Tibial nerve (tissue), 4 donors: ENCODE data around the gene SEPTIN8. TPM values are rescaled to one million over a fixed set of nuclear protein-coding genes. Genes with fewer than 3 reads are reported as not detected.

ENCODE experiments used
- DNase-seq, 2 donors: peaks; one replicate each; pipeline ENCODE4 v3.0.0-alpha.2; 2019; ENCODE audit warnings: low spot score in 2 of 2
- H3K27ac ChIP-seq, 4 donors: fragments of 200-600 bp; sonication (generic) in 3 of 4; one replicate each; pipeline ENCODE4 v1.5.1; 2017 to 2019; ENCODE audit warnings: mild to moderate bottlenecking in 1 of 4
- H3K27me3 ChIP-seq, 2 donors: fragments of 200-600 bp; sonication (generic) in 1 of 2; one replicate each; pipeline versions ENCODE4 v1.5.1 to v1.6.0; 2017 to 2019
- H3K36me3 ChIP-seq, 3 donors: fragments of 200-600 bp; sonication (generic); one replicate each; pipeline ENCODE4 v1.5.1; 2018 to 2019
- H3K4me1 ChIP-seq, 4 donors: fragments of 200-600 bp; sonication (generic) in 3 of 4; one replicate each; pipeline ENCODE4 v1.5.1; 2017 to 2019
- H3K4me3 ChIP-seq, 4 donors: fragments of 200-600 bp; sonication (generic) in 3 of 4; one replicate each; pipeline ENCODE4 v1.5.1; 2017 to 2019; ENCODE audit warnings: mild to moderate bottlenecking in 1 of 4, moderate library complexity in 1 of 4
- H3K9me3 ChIP-seq, 4 donors: fragments of 200-600 bp; sonication (generic) in 3 of 4; one replicate each; pipeline ENCODE4 v1.5.1; 2017 to 2019
- CTCF ChIP-seq, 5 experiments: fragments of 200-600 bp in 3 of 5; fragments of 450-650 bp in 2 of 5; sonication (generic) in 3 of 5; IDR thresholded peaks; one replicate each; pipeline ENCODE4 v1.5.1; 2016 to 2019; ENCODE audit warnings: antibody characterized with exemption in 5 of 5, mild to moderate bottlenecking in 3 of 5, moderate library complexity in 2 of 5
- EP300 ChIP-seq, 2 donors: sonication (generic); formaldehyde crosslinking; IDR thresholded peaks; one replicate each; pipeline ENCODE4 v1.6.1; 2017; ENCODE audit warnings: antibody characterized with exemption in 2 of 2, mild to moderate bottlenecking in 1 of 2
- POLR2A ChIP-seq, 2 donors: fragments of 450-650 bp; IDR thresholded peaks; one replicate each; pipeline ENCODE4 v1.6.1; 2017; ENCODE audit warnings: antibody characterized with exemption in 2 of 2, mild to moderate bottlenecking in 2 of 2, moderate library complexity in 2 of 2
- WGBS, 2 donors: methylation state at CpG; one replicate each; pipeline ENCODE4 v1.1.5; 2018; 5-methylcytosine and 5-hydroxymethylcytosine counted together
- total RNA-seq, 4 donors: library from RNA; depleted of rRNA; stranded (reverse); fragments of >200 nt; gene quantifications; one replicate each; pipeline ENCODE4 v1.1.0, GENCODE V29; 2016

Gene SEPTIN8
- total RNA-seq, 4 donors from 2014 or later = 38.5 to 48.3 (median 44.2) TPM

GRCh38 chr5:132742158-132742557 lies 34.9 kb downstream of the SEPTIN8 start:
- TF ChIP-seq POLR2A (IDR thresholded peaks at IDR 0.05) = no peak
- TF ChIP-seq EP300 (IDR thresholded peaks at IDR 0.05) = no peak
- TF ChIP-seq CTCF (IDR thresholded peaks at IDR 0.05) = no peak
- 96 to 100% methylated on average over 2 of the region's 2 CpGs for WGBS, 2 donors

GRCh38 chr5:132739232-132739631 lies 37.8 kb downstream of the SEPTIN8 start:
- Histone ChIP-seq H3K4me3 (no peak overlapping the region), H3K27me3 (peaks cover 0 to 27% of the 10 kb centered on the region in 2 donors), H3K36me3 (no peaks in the 10 kb centered on the region), H3K4me1 (peaks cover 0 to 24% (median 5%) of the 10 kb centered on the region in 4 donors), H3K27ac (no peak overlapping the region), H3K9me3 (peaks cover 0 to 6% (median 0%) of the 10 kb centered on the region in 4 donors)
- no peak for DNase-seq
- WGBS, 2 donors = 59 to 71% methylated on average over 1 of the region's 1 CpG
- no peak for TF ChIP-seq EP300 (IDR thresholded peaks at IDR 0.05)
- TF ChIP-seq CTCF (IDR thresholded peaks at IDR 0.05) = no peak
- TF ChIP-seq POLR2A (IDR thresholded peaks at IDR 0.05) = no peak

More at GRCh38 chr5:132742158-132742557, 34.9 kb downstream of the SEPTIN8 start:
- H3K9me3 ChIP-seq = peaks cover 0 to 6% (median 0%) of the 10 kb centered on the region in 4 donors
- peaks cover 0 to 13% (median 0%) of the 10 kb centered on the region in 4 donors for H3K4me1 ChIP-seq
- H3K27me3 ChIP-seq = peaks cover 0 to 56% of the 10 kb centered on the region in 2 donors
- no peak overlapping the region for H3K4me3 ChIP-seq
- H3K27ac ChIP-seq = no peak overlapping the region
- no peak for DNase-seq
- H3K36me3 ChIP-seq = no peaks in the 10 kb centered on the region

- Histone ChIP-seq H3K27ac (no peak overlapping the region), H3K4me1 (peaks cover 0 to 24% (median 5%) of the 10 kb centered on the region in 4 donors), H3K4me3 (peak overlapping the region in 3 of 4 donors; percentile 77 to 91 (median 90)), H3K9me3 (peaks cover 0 to 6% (median 0%) of the 10 kb centered on the region in 4 donors), H3K36me3 (no peaks in the 10 kb centered on the region), H3K27me3 (peaks cover 0 to 17% of the 10 kb centered on the region in 2 donors)
- WGBS, 2 donors = 63 to 68% methylated on average over 9 of the region's 9 CpGs
- no peak for TF ChIP-seq CTCF (IDR thresholded peaks at IDR 0.05)
- TF ChIP-seq EP300 (IDR thresholded peaks at IDR 0.05) = no peak
- no peak for TF ChIP-seq POLR2A (IDR thresholded peaks at IDR 0.05)
- DNase-seq = no peak
Observed at GRCh38 chr5:132737982-132738681, 38.9 kb downstream of the SEPTIN8 start.

GRCh38 chr5:132736853-132737833 lies 39.9 kb downstream of the SEPTIN8 start, which contains the start of gene KIF3A:
Gene KIF3A (minus strand): TSS chr5:132737546. CDS start chr5:132737419, 127 bp downstream.
- Histone ChIP-seq H3K27ac (peak within 1 kb of the TSS in 3 of 4 donors; percentile 61 to 76 (median 74)), H3K36me3 (no peaks in the 10 kb centered on the region), H3K4me1 (peaks cover 0 to 24% (median 5%) of the 10 kb centered on the region in 4 donors), H3K9me3 (peaks cover 0 to 3% (median 0%) of the 10 kb centered on the region in 4 donors), H3K27me3 (peaks cover 0 to 8% of the 10 kb centered on the region in 2 donors), H3K4me3 (peak within 1 kb of the TSS; percentile 74 to 91 (median 84))
- peak; percentile 78 to 85 for DNase-seq
- TF ChIP-seq POLR2A (IDR thresholded peaks at IDR 0.05) (peak in 1 of 2 donors; percentile 51), CTCF (IDR thresholded peaks at IDR 0.05) (peak in 3 of 5 experiments; percentile 28 to 77 (median 67)), EP300 (IDR thresholded peaks at IDR 0.05) (peak; percentile 82 to 84)
- WGBS, 2 donors = 1 to 2% methylated on average over 48 to 62 of the region's 81 CpGs
